ENCODE data around the gene ERCC3. TPM values are rescaled to one million over a fixed set of nuclear protein-coding genes. Genes with fewer than 3 reads are reported as not detected.
"Not testable (repeated sequence)": the region's sequence is repeated elsewhere in the genome, so short reads cannot be mapped to it uniquely, and the experiment has no call there.

Gene ERCC3
- total and polyA plus RNA-seq, 12 donors = 15.8 to 27.4 (median 22.8) TPM

- Histone ChIP-seq H3K36me3 (no peaks in the 10 kb centered on the region), H3K4me1 (peaks cover 0 to 6% (median 3%) of the 10 kb centered on the region in 9 donors), H3K27ac (no peak overlapping the region), H3K9me3 (peaks cover 0 to 14% (median 0%) of the 10 kb centered on the region in 11 donors), H3K27me3 (peaks cover 0 to 81% (median 65%) of the 10 kb centered on the region in 7 donors), H3K4me3 (no peak overlapping the region)
- DNase-seq (no peak), ATAC-seq (no peak)
- WGBS, 2 donors = 62 to 64% methylated on average over 12 of the region's 12 CpGs
- TF ChIP-seq, protein P1, sequence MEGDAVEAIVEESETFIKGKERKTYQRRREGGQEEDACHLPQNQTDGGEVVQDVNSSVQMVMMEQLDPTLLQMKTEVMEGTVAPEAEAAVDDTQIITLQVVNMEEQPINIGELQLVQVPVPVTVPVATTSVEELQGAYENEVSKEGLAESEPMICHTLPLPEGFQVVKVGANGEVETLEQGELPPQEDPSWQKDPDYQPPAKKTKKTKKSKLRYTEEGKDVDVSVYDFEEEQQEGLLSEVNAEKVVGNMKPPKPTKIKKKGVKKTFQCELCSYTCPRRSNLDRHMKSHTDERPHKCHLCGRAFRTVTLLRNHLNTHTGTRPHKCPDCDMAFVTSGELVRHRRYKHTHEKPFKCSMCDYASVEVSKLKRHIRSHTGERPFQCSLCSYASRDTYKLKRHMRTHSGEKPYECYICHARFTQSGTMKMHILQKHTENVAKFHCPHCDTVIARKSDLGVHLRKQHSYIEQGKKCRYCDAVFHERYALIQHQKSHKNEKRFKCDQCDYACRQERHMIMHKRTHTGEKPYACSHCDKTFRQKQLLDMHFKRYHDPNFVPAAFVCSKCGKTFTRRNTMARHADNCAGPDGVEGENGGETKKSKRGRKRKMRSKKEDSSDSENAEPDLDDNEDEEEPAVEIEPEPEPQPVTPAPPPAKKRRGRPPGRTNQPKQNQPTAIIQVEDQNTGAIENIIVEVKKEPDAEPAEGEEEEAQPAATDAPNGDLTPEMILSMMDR (IDR thresholded peaks at IDR 0.05) = no peak
- intact Hi-C loops (cut with DNase I) = no loop called here
These were observed 68.6 kb downstream of the ERCC3 start for GRCh38 chr2:127225186-127225960.

- H3K27ac ChIP-seq; ATAC-seq; DNase-seq; intact Hi-C loops (cut with DNase I); H3K36me3 ChIP-seq; H3K4me3 ChIP-seq: not testable (repeated sequence)
- 67 to 72% methylated on average over 5 of the region's 5 CpGs for WGBS, 2 donors
- peaks cover 0 to 14% (median 0%) of the 10 kb centered on the region in 11 donors for H3K9me3 ChIP-seq
- peaks cover 3 to 15% (median 11%) of the 10 kb centered on the region in 9 donors for H3K4me1 ChIP-seq
- peaks cover 5 to 93% (median 77%) of the 10 kb centered on the region in 7 donors for H3K27me3 ChIP-seq
These were observed 69.8 kb downstream of the ERCC3 start for GRCh38 chr2:127224135-127224534.

DNA sequence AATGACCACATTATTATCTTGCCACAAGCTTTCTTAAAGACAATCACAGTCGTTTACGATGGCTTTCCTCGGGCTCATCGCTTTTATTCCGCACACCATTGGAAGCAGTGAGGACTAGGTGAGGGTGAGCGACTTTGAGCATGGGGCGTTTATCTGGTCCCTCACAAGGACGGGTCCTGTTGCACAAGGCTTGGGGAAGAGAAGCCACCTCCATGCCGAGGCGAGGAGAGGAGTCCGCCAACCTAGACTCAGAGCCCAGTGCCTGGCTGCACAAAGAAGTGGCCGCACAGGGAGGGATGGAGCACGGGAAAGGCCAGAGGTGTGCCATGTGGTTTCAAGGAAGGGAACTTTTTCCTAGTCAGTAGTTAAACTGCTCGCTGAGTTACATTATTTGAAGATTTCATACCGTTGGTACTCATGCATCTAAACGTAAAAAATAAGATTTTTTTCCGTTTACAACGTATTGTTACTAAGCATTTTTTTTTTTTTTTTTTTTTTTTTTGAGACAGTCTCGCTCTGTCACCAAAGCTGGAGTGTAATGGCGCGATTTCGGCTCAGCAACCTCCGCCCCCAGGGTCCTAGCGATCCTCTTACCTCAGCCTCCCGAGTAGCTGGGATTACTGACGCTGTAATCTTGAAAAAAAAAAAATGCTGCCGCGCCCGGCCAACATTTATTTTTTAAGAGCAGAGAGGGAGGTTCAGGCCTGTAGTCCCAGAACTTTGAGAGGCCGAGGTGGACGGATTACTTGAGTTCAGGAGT, 73.0 kb downstream of the ERCC3 start:
- intact Hi-C loops (cut with DNase I) = no loop called here
- peaks cover 7 to 99% (median 75%) of the 10 kb centered on the region in 7 donors for H3K27me3 ChIP-seq
- ATAC-seq (peak in 2 of 8 donors; percentile 28 to 46), DNase-seq (no peak)
- TF ChIP-seq, protein P1 (IDR thresholded peaks at IDR 0.05) = no peak
- H3K36me3 ChIP-seq = no peaks in the 10 kb centered on the region
- H3K4me1 ChIP-seq = peaks cover 5 to 22% (median 17%) of the 10 kb centered on the region in 9 donors
- H3K27ac ChIP-seq = no peak overlapping the region
- H3K4me3 ChIP-seq = peak overlapping the region in 6 of 10 donors; percentile 45 to 59 (median 48)
- WGBS, 2 donors = 25 to 27% methylated on average over 31 of the region's 31 CpGs
- H3K9me3 ChIP-seq = peaks cover 0 to 11% (median 0%) of the 10 kb centered on the region in 11 donors

DNA sequence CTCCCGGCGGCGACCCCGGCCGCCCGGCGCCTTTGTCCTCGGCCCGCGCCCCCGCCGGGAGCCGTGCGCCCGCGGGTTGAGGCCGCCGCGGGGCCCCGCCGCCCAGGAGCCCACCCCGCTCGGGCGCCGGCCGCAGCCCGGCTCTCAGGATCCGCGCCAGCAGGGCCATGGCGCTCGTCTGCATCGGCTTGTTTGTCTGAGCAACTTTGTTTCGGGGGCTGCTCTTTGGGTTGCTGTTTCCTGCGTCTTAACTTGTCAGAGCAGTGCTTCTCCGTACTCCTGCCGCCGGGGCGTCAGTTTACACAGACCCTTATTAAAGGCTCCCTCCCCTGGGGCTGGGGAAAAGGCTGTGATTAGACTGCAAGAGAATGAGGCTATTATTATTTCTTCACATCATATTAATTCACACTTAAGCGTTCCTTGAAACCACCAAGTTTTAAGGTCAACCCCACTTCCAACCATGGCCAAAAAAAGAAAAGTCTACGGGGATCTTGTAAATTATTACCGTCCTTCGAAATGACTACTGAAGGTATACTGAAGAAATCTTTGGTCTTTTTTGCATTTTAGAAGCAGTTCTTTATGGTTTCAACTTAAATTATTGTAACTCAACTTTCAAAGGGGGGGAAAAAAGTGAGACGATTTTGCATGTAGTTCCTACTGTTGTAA, 73.7 kb downstream of the ERCC3 start, which contains the start of gene CYP27C1:
Gene CYP27C1, minus strand, starts transcription at position 198 of the 666 bp plus-strand sequence. Its CDS starts 29 bp downstream, at position 169.
- ATAC-seq (peak in 3 of 8 donors; percentile 43 to 45 (median 44)), DNase-seq (no peak)
- intact Hi-C loops (cut with DNase I) = no loop called here
- 1 to 2% methylated on average over 36 to 43 of the region's 43 CpGs for whole genome bisulfite sequencing, 2 donors
- Histone ChIP-seq H3K27ac (no peak within 1 kb of the TSS), H3K27me3 (peaks cover 7 to 98% (median 75%) of the 10 kb centered on the region in 7 donors), H3K9me3 (peaks cover 0 to 11% (median 0%) of the 10 kb centered on the region in 11 donors), H3K4me3 (peak within 1 kb of the TSS; percentile 22 to 59 (median 46)), H3K36me3 (no peaks in the 10 kb centered on the region), H3K4me1 (peaks cover 5 to 22% (median 17%) of the 10 kb centered on the region in 9 donors)
- TF ChIP-seq, protein P1 (IDR thresholded peaks at IDR 0.05) = no peak

All from heart right ventricle (tissue), 16 donors.